Measurements from ENCODE around the gene PDLIM4.

DNA sequence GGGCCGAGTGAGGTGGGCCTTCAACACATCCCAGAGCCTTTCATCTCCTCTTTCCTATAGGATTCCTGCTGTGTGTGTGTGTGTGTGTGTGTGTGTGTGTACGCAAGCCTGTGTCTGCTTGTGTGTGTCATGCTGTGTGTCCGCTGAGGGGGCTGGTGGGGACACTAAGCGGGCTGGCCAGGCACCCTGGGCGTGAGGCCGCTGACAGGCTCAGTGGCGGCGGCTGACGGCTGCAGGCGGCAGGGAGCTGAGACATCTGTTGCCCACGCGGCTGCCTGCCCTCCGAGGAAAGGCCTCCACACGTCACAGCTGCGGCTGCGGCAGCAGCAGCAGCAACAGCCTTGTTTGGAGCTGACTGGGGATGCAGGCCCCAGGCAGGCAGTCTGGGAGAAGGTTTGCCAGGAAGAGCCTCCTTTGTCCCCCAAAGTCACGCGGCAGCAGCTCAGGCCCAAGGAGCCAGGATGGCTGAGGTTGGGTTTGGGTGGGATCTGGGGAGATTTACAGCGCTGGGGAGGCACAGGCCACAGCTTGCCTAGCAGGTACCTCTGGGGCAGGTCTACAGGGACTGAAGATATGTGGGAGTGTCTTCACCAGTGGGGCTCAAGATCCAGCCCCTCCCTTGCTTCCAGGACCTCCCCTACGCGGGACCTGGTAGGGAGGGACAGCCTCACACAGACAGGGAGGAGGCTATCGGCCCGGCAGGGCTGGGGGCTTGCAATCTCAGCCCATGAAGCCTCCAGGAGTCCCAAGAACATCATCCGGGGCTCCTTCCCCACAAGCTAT, 1.8 kb downstream of the PDLIM4 start:
- TF ChIP-seq, protein P1, sequence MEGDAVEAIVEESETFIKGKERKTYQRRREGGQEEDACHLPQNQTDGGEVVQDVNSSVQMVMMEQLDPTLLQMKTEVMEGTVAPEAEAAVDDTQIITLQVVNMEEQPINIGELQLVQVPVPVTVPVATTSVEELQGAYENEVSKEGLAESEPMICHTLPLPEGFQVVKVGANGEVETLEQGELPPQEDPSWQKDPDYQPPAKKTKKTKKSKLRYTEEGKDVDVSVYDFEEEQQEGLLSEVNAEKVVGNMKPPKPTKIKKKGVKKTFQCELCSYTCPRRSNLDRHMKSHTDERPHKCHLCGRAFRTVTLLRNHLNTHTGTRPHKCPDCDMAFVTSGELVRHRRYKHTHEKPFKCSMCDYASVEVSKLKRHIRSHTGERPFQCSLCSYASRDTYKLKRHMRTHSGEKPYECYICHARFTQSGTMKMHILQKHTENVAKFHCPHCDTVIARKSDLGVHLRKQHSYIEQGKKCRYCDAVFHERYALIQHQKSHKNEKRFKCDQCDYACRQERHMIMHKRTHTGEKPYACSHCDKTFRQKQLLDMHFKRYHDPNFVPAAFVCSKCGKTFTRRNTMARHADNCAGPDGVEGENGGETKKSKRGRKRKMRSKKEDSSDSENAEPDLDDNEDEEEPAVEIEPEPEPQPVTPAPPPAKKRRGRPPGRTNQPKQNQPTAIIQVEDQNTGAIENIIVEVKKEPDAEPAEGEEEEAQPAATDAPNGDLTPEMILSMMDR (conservative IDR thresholded peaks at IDR 0.05): no peak
- TF ChIP-seq EZH2 (IDR thresholded peaks at IDR 0.05; ENCODE audit: low read depth): no peak
